HFFc6 (cell line): Measurements from ENCODE around the gene SLC37A3. TPM values are rescaled to one million over a fixed set of nuclear protein-coding genes. Genes with fewer than 3 reads are reported as not detected.

Experiments used
- DNase-seq: peaks from one replicate; pipeline ENCODE4 v3.0.0-alpha.2; 2018
- H3K27ac Mint-ChIP-seq: 2 replicates; pipeline ENCODE4 v1.8.0; 2020; ENCODE audit warnings: mild to moderate bottlenecking, mixed read lengths
- H3K27me3 Mint-ChIP-seq: 2 replicates; pipeline ENCODE4 v1.8.0; 2021; ENCODE audit warnings: mild to moderate bottlenecking, moderate library complexity, mixed read lengths; ENCODE audit not compliant: insufficient read depth
- H3K36me3 Mint-ChIP-seq: 2 replicates; pipeline ENCODE4 v1.8.0; 2021; ENCODE audit warnings: low read depth, mixed read lengths
- H3K4me1 Mint-ChIP-seq: 2 replicates; pipeline ENCODE4 v1.8.0; 2020; ENCODE audit warnings: low read depth, mixed read lengths
- H3K4me3 Mint-ChIP-seq: 2 replicates; pipeline ENCODE4 v1.8.0; 2020; ENCODE audit warnings: mild to moderate bottlenecking, moderate library complexity, mixed read lengths
- H3K9me3 Mint-ChIP-seq: 2 replicates; pipeline ENCODE4 v1.8.0; 2020; ENCODE audit warnings: mild to moderate bottlenecking, mixed read lengths
- CTCF ChIP-seq: fragments of 200-600 bp; sonication (generic); IDR thresholded peaks from 2 replicates; pipeline ENCODE4 v1.5.0; 2021; ENCODE audit warnings: antibody characterized with exemption, mild to moderate bottlenecking
- total RNA-seq, 6 experiments: library from RNA; stranded (reverse); fragmentation: NEBNext Ultra II Directional; extraction: Animal tissue kit (Norgen Biotek cat#: 25700); gene quantifications; 2 replicates in 1 of 6; 3 replicates in 5 of 6; pipeline ENCODE4 v1.2.3, GENCODE V29; 2021

Gene SLC37A3
- total RNA-seq, 6 experiments from 2014 or later = 26.3 to 32.8 (median 27.1) TPM

GRCh38 chr7:140389445-140389844 is 8.9 kb downstream of the SLC37A3 start:
- no peak for TF ChIP-seq CTCF
- Mint-ChIP-seq H3K4me3 (no peak overlapping the region), H3K4me1 (peaks cover 9% of the 10 kb centered on the region; the same call in 1 of the 2 replicates)

GRCh38 chr7:140384894-140385545 is 13.3 kb downstream of the SLC37A3 start:
- Mint-ChIP-seq H3K9me3 (no peaks in the 10 kb centered on the region), H3K27me3 (no peaks in the 10 kb centered on the region)

More at GRCh38 chr7:140389445-140389844, 8.9 kb downstream of the SLC37A3 start:
- Mint-ChIP-seq H3K36me3 (no peaks in the 10 kb centered on the region), H3K27ac (no peak overlapping the region), H3K9me3 (no peaks in the 10 kb centered on the region), H3K27me3 (no peaks in the 10 kb centered on the region)
- DNase-seq = no peak

GRCh38 chr7:140383954-140384713 is 14.2 kb downstream of the SLC37A3 start:
- TF ChIP-seq CTCF = no peak
- Mint-ChIP-seq H3K27ac (no peak overlapping the region), H3K27me3 (peaks cover 1% of the 10 kb centered on the region; the same call in 1 of the 2 replicates), H3K9me3 (no peaks in the 10 kb centered on the region), H3K4me1 (peaks cover 9% of the 10 kb centered on the region; the same call in 1 of the 2 replicates), H3K4me3 (no peak overlapping the region), H3K36me3 (peaks cover 4% of the 10 kb centered on the region; the same call in 1 of the 2 replicates)
- no peak for DNase-seq

More at GRCh38 chr7:140384894-140385545, 13.3 kb downstream of the SLC37A3 start:
- no peak overlapping the region for H3K4me3 Mint-ChIP-seq
- no peak overlapping the region for H3K27ac Mint-ChIP-seq
- no peak for TF ChIP-seq CTCF
- H3K4me1 Mint-ChIP-seq = peaks cover 9% of the 10 kb centered on the region; the same call in 1 of the 2 replicates
- H3K36me3 Mint-ChIP-seq = peaks cover 4% of the 10 kb centered on the region; the same call in 1 of the 2 replicates
- DNase-seq = no peak

- no peak for TF ChIP-seq CTCF
- H3K27me3 Mint-ChIP-seq = peaks cover 3% of the 10 kb centered on the region
- H3K9me3 Mint-ChIP-seq = no peaks in the 10 kb centered on the region
- no peak overlapping the region for H3K4me3 Mint-ChIP-seq
- H3K36me3 Mint-ChIP-seq = peaks cover 6% of the 10 kb centered on the region
- H3K27ac Mint-ChIP-seq = no peak overlapping the region
- DNase-seq = no peak
- no peaks in the 10 kb centered on the region for H3K4me1 Mint-ChIP-seq
These were observed 22.2 kb downstream of the SLC37A3 start for GRCh38 chr7:140375892-140376730.

GRCh38 chr7:140375323-140375722 is 23.0 kb downstream of the SLC37A3 start:
- Mint-ChIP-seq H3K36me3 (peaks cover 6% of the 10 kb centered on the region), H3K4me1 (no peaks in the 10 kb centered on the region), H3K9me3 (no peaks in the 10 kb centered on the region), H3K27ac (no peak overlapping the region), H3K27me3 (peaks cover 3% of the 10 kb centered on the region), H3K4me3 (no peak overlapping the region)
- no peak for DNase-seq
- no peak for TF ChIP-seq CTCF
